Islet of Langerhans (tissue), 1 donor: ENCODE data around the gene CHST3.
"Not testable (repeated sequence)": the region's sequence is repeated elsewhere in the genome, so short reads cannot be mapped to it uniquely, and the experiment has no call there.

Source experiments
- FAIRE-seq: peaks from one replicate; lab custom pipeline; 2011; peaks lifted over from hg19 to GRCh38; lab: Jason Lieb, UNC

Gene CHST3

DNA sequence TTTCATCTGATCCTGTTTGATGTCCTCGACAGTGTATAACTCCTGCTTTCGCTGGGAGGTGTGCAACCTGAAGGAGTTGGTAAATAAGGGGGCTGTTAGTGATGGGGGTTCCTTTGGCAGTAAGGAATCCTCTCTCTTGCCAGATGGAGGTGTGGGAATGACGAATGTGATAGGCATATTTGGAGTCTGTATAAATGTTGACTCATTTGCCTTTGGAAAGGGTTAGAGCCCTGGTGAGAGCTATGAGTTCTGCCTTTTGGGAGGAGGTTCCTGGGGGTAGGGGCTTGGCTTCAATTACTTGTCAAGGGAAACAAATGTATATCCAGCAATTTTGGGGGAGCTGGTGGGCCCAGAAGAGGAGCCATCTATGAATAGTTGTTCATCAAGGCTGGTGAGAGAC is 11.4 kb upstream of the CHST3 start:
- FAIRE-seq: no peak

DNA sequence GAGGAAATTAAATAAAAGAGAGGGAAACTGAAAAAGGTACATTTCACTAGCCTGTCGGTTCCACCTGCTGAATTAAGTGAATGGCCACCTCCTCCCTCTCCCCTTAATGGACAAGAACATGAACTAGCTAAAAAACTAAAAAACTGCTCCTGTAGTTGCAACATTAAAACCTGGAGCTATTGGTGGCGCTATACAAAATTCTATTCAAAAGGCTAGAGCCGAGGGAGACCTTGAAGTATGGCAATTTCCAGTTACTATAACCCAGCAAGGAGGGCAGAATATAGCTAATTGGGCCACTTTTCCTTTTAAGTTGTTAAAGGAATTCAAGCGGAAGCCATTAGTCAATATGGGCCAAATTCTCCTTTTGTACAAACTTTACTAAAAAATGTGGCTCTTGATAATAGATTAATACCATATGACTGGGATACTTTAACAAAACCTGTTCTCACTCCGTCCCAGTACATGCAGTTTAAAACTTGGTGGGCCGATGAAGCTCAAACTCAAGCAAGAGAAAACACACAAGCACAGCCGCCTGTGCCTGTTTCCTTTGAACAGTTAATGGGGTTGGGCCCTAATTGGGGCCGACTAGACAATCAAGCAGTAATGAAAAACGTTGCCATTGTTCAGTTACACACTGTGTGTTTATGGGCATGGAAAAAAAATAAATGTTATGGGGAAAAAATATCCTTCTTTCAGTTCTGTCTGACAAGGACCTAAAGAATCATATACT is 6.5 kb upstream of the CHST3 start:
- no peak for FAIRE-seq

DNA sequence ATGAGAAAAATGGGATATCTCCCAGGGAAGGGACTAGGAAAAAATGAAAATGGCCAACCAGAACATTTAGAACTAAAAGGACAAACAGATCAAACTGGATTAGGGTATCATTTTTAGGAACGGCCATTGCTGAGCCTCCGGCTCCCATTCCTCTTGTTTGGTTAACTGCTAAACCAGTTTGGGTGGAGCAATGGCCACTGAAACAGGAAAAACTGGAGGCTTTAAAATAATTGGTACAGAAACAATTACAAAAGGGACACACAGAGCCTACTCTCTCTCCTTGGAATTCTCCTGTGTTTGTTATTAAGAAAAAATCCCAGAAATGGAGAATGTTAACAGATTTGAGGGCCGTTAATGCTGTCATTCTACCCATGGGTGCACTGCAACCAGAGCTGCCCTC is 4.7 kb upstream of the CHST3 start:
- FAIRE-seq: no peak

DNA sequence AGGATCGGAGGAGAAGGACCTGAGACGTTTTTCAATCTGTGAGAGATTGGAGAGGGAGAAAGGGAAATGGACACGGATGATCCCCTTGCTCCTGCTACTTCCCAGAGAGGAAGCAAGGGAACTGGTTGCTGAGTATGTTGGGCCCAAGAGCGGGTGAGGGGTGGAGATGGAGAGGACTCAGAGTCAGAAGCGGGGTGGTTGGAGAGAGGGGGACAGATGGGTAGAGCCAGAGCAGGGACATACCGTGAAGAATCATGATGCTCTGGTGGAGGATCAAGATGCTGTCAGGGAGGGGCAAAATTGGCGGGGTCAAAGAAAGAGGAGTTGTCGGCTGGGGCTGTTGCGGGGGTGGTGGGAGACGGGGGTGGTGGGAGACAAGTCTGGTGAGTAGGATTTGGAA is 2.4 kb upstream of the CHST3 start:
- no peak for FAIRE-seq

DNA sequence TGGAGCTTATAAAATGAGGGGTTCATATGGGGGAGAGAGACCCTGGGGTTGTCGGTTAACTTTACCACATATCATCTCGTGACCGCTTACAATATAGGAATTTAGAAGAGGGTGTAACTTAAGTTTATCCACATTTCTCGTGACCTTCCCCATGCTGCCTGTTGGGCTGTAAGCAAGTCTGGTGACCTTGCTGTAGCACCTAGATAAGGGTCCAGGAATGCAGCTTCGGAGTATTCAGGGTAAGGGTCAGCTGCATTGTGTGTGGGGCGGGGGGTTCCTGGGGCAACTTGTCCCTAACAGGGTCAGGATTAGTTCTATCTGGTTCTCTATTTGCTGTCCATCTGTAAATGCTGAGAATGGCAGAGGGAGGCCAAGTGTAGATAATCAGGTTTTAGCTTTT is 1.3 kb upstream of the CHST3 start:
- FAIRE-seq: no peak

DNA sequence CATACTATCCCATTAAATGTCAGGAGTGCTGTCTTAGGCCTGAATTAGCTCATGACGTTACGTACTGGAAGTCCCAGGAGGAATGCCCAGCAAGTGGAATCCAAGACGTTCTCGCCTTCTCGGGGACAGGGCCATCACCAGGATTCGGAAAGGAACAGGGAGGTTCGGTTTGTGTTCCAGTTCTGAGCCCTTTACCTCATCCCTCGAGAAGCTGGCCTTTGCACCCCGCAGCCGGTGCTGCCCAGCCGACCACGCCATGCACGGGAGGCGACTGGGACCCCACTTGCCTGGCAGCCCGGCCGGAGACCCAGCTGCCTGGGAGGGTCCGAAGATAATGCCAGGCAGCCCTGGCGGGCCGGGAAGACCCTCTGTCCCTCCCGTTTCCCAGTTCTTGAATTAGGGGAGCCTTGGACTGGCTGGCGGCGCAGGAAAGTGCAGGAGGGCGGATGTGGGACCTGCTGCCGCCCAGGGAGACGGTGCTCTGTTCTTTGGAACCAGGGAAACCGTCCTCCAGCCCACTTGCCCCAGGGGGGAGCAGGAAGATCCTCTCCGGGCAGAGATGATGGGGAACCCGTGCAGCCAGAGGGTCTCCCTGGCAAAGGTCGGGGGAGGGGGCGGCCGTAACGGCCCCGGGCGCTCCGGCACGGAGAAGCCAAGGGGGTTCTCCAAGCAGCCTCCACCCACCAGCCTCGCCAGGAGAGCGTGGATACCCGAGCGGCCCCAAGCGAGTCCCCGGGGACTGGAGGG is 671 bp upstream of the CHST3 start:
- no peak for FAIRE-seq

DNA sequence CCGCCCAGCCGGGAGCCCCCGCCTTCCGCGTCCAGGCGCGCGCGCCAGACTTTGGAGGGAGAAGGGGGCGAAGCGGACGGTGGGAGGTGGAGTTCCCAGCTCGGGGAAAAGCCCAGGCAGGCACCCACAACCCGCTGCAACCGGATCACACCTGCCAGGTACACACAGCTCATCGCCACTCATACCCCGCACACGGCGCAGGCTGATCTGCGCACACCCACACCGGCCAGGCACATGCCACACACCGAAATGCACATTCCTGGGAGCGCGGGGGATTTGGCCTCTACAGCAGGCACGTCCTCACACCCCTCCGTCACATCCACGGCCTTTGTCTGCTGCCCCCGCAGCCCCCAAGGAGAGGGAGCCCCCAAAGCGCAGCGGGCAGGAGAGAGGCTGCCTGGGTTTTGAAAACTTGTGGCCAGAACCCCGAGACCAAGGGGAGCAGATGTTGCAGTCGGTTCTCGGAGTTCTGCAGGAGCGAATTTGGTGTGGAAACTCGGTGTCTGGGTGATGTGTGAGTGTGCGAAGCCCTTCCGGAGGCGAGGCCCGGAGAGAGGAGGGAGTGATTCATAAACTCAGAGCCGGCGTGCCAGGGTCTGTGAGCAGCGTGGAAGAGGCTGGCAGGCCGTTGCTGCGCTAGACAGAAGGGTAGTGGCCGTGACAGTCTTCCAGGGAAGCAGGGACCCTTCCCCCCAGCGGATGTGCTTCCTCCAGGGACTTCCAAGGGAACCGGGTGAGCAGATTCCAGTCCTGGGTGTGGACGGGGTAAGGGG is 734 bp downstream of the CHST3 start:
- FAIRE-seq: no peak

DNA sequence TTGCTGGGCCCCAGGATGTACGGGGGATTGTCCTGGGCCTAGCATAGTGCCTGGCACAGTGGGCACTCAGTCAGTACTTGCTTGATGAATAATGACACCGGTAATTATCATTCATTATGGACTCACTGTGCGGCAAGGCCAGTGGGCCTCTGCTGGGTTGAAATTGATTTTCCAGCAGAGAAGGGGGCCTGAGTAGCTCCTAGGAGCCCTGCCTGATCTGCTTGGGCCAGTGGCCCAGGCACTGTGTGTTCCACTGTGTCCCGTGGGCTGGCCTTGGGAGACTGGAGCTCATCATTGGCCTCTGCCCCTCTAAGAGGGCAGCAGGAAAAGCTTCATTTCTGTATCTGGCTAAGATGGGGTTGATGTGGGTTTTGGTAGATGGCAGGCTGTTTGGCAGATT is 1.4 kb downstream of the CHST3 start:
- FAIRE-seq: no peak

DNA sequence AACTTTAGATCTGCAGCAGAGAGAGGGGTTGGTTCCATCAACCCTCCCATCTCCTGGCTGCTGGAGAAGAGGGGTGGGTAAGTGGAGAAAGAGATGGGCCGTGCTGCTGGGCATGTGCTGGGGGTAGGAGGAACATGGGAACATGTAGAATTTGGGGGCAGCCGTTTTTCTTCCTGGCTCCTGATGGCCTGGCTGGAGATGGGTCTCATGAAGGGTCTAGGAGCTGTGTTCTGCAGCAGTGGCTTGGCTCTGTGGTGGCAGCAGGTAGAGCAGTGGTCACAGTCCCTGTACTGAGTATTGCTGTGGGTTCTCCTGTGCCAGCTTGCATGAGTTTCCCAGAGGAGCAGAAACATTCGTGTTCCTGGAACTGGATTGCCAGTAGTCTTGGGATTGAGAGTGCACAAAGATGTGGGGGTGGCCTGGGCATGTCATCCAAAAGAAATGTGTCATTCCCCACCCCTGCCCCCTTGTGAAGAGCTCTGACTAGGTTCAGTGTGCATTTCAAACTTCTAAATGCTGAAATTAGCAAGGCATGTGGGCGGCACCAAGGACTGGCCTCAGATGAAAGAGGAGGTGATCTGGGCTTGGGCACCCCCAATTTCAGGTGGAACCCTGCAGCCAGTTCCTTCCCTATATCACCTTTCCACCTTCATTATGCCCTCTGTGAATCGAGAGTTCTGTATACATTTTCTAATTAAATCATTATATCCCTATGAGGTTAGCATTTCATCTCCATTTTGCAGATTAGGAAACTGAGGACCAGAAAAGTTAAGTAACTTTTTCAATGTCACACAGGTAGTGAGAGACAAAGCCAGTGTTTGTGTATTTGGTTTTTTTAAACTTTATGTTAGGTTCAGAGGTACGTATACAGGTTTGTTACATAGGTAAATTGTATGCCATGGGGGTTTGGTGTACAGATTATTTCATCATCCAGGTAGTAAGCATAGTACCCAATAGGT is 2.1 kb downstream of the CHST3 start:
- no peak for FAIRE-seq

DNA sequence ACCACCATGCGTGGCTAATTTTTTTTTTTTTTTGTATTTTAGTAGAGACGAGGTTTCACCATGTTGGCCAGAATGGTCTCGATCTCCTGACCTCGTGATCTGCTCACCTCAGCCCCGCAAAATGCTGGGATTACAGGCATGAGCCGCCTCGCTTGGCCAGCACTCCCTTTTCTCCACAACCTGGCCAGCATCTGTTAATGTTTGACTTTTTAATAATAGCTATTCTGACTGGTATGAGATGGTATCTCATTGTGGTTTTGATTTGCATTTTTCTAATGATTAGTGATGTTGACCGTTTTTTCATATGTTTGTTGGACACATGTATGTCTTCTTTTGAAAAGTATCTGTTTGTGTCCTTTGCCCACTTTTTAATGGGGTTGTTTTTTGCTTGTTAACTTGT is 3.8 kb downstream of the CHST3 start:
- not testable (repeated sequence) for FAIRE-seq

DNA sequence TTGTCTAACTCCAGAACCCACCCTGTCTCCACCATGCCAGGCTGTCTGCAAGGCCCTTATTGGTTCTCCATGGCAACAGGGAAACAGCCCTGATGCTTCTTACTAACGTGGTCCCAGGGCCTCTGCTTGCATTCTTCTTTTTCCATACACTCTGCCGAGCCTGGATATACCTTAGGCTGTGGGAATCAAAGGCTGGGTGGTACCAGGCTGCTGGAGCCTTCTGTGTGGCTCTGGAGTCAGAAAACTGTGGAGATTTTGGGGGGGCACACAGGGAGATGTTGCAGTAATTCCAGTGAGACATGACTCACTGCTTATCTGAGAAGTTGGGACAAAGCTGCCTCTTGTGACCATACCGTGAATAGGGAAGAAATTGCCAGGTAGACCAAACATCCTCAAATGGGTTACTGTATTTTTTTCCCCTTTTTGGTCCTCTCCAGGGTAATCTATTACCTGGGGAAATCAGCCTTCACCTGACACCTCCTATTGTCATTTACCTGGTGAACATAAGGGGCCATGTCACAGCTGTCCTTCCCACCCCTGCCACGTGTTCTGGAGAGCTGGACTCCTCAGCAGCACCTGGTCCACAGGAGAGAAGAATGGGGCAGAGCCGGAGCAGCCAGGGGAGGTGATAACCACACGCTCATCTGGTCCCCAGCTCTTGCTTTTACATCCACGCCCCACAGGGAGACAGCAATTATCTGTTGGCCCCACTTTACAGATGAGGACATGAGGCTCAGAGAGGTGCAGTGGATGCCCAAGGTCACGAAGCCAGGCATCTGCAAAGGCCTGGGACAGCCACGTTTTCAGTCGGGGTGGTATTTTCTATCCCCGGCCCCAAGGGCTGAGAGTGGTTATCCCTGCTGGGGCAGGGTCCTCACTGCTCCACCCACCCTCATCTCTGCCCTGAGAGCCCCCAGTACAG is 4.6 kb downstream of the CHST3 start:
- no peak for FAIRE-seq

DNA sequence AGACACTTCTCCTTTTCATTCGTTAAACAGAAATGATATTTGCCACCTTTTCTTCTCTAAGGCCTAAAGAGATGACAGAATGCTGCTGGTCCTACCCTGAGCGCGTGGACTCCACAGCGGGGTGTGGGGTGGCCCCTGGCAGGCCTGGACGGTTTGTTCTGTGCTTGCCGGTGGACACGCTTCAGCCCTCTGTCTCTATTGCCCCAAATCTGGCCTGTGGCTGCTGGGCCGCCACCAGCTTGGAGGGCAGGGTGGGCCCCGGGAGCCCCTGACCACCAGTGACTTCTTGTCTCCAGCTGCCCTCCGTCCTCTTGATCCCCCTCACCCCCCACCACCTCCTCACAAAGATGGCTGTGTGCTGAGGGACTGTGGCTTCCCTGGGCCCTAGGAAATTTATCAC is 5.7 kb downstream of the CHST3 start:
- no peak for FAIRE-seq

DNA sequence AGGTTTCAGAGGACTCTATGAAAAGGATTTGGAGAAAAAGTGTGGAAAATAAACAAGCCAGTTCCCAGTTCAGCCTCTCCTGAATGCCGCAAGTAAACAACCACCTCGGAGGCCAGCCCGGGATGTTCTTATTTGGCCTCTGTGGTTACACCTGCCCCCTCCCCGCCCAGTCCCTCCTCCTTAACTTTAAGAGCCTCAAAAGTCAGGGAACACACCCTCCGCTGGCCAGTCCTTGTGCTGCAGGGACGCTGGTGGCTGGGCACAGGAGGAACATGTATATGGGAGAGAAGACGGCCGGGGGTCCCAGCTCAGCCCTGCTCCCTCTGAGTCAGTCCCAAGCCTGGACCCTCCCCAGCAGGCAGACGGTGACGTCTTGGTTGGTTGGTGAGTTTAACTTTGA is 6.1 kb downstream of the CHST3 start:
- no peak for FAIRE-seq

DNA sequence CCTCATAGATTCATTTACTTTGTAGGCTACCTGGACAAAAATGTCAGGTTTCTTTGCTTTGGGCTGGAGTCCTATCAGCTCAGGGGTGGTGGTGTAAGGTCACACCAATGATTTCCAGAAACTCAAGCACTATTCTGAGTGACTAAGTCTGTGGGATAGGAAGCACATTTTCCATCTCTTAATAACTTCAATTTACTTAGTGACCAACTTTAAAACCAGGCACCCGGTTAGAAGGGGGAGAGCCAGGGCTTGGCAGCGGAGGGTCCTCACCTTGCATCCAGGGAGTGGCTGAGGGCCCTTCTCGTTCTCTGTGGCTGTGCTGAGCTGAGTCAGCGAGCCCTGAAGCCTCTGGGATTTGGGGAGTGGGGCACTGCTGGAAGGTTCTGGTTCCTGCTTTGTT is 6.7 kb downstream of the CHST3 start:
- FAIRE-seq: no peak

DNA sequence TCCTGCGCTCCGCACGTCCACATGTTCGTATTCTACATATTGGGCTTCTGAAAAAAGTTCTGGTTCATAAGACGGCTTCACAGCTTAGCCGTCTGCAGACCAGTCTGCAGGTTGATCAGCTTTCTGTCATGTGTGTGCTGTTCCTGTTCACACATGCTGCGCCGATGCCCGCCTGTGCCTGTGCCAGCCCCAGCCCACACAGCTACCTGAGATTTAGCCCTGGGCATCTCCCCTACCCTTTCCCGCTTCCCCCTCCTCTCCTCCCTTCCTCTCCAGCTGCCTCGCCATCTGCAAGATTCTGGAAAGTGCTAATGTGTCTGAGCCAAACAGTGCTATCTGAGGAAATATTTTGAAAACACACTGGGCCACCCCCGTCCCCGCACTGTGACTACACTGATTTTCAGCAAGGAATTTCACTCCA is 7.1 kb downstream of the CHST3 start:
- no peak for FAIRE-seq

DNA sequence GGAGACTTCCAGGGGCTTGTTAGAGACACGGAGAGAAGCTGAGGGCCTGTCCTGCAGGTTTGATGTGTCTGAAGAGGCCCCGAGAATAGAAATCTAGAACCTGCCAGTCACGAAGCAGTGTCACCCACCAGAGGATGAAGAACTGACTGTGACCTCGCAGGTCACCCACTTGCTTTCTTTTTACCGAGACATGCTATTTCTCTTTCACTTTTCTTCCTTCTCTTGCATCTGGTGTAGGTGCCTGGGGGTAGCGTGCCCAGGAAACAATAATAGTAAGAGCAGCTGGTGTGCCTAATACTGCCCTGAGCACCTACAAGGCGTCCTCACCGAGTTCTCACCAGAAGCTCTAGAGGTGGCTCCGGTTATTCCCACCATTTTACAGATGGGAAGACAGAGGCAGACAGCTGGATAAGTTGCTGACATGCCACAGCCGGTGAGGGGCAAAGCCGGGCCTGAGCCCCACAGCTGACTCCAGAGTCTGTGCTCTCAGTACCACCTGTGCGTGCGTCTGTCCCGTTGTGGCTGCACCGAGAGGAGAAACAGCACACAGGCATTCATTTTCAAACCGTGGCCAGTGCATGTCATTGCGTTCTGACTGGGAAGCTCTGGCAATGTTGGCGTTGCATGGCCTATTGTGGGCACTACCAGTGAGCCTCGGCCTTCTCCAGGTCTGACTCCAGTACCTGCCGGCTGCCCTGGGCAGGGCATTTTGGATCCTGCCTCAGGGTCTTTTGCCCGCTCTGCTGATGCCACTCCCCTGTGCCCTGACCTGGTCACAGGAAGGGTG is 7.8 kb downstream of the CHST3 start:
- FAIRE-seq: no peak

DNA sequence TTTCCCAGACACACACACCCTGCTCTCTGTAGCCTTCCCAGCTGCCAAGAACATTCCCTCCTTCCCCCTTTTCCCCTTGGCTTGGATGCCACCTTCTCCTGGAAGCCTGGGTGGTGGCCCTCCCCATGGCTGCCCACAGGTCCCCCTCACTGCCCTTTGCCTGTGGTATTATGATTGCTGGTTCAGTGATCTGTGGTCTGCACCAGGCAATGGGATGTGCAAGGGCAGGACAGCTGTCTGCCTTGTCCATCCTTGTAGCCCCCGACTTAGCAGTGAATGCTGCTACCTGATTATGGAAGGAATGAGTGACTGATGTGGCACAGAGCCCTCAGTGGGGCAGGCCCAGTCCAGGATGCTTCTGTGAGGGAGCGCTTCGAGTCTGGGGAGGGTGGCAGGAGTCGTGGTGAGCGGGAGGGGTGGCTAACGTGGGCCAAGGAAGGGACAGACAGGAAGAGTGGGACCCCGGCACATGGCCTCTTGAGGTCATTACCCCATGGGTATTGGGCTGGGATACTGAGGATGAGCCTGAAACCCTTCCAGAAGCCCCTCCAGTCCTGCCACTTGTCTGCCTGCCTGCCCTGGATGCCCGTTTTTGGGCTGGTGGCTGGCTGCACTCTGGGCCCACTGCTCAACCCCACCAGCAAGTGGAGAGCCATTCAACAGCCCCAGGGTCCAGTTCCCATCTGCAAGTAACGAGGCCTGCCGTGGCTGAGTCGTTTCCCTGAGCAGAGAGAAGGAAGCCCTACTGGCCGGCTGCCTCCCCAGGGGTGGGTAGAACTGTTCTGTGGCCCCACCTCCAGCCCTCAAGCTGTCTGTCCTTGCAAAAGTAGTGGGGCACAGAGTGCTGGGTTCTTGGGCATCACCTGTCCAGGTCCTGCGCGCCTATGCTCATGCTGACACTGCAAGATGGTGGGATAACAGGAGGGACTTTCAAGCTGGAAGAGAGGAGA is 8.8 kb downstream of the CHST3 start:
- no peak for FAIRE-seq

DNA sequence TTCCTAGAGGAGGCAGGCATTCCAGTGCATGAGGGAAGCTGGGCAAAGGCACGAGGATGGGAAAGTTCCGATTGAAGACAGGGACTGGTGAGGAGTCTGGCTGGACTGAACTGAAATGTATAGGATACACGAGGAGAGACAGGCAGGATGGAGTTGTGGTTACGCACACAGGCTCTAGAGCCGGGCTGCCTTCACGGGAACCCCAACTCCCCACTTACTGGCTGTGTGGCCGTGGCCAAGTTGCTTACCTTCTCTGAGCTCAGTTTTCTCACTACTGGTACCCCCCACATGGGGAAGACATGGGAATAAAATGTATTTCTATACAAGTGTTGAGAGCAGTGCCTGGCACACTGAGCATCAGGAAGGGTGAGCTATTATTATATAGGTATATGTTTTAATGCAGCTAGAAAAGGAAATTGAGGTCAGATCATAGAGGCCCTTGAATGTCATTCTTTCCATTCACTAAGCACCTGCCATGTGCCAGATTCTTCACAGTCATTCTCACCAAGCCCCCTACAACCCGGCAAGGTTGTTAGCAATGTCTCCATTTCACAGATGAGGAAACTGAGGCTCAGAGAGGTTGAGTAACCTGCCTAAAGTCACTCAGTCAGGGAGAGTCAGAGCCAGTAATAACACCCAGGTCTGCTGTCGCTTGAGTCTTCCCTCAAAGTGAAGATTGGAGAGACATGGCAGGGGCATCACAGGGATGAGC is 9.7 kb downstream of the CHST3 start:
- FAIRE-seq: no peak
